Activated naive CD8-positive, alpha-beta T cell (primary cell): ENCODE measurements around the gene GAREM1.
"Not testable (repeated sequence)": the region's sequence is repeated elsewhere in the genome, so short reads cannot be mapped to it uniquely, and the experiment has no call there.

Experiments
- H3K27ac Mint-ChIP-seq: one replicate; pipeline ENCODE4 v1.8.0; 2021; ENCODE audit warnings: mixed read lengths
- H3K27me3 Mint-ChIP-seq: one replicate; pipeline ENCODE4 v1.8.0; 2021; ENCODE audit warnings: mixed read lengths
- H3K36me3 Mint-ChIP-seq: one replicate; pipeline ENCODE4 v1.8.0; 2021; ENCODE audit warnings: mixed read lengths
- H3K4me1 Mint-ChIP-seq: one replicate; pipeline ENCODE4 v1.8.0; 2021; ENCODE audit warnings: low read depth, mixed read lengths
- H3K4me3 Mint-ChIP-seq: one replicate; pipeline ENCODE4 v1.8.0; 2021; ENCODE audit warnings: mild to moderate bottlenecking, mixed read lengths
- H3K9me3 Mint-ChIP-seq: one replicate; pipeline ENCODE4 v1.8.0; 2021; ENCODE audit warnings: low read depth, mixed read lengths

Gene GAREM1

DNA sequence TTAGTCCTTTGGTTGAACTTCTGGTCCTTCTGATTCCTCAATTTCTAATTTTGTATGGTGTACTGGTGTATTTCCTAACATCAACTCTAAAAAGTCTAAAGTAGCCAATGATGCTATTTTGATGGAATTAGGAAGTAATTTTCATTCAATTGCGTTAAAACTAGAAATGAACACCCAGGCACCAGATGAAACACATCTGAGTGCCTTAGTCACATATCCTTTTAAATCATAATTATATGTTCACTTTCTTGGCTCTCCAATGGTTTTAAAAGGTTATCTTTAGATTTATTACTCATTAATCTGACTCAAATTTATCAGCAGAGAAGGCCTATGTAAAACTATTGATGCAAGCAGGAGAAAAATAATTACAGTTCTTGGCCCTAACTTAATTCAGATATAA, 119.7 kb downstream of the GAREM1 start:
- Mint-ChIP-seq H3K4me1 (no peaks in the 10 kb centered on the region), H3K4me3 (no peak overlapping the region), H3K9me3 (no peaks in the 10 kb centered on the region), H3K27ac (no peak overlapping the region), H3K36me3 (no peaks in the 10 kb centered on the region), H3K27me3 (peaks cover 1% of the 10 kb centered on the region)

DNA sequence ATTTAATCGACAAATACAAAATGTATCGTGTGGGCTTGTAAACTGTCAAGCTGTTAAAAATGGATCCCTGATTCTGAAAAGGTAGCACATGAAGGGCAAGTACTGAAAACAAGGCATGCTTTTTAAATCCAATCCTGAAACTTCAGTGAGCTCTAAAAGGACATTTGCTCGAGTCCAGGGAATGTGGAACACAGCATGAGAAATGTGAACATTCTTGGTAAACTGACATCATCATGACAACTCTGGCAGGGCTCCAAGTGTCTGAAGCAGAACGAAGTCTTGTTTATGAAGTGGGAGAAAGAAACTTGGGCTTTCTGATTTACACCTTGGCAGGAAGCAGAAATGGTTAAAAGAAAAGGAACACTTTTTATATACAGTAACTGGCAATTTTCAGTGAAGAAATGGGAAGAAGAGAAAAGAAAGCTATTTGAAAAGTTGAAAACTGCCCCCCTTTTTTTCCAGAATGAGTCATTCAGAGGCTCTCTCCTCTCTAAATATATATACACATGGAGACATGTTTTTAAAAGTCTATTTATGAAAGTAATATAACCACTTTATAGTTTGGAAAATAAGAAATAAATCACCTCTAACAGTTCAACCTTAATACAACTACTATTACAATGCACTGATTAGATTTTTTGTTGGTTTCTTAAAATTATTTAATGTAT, 120.8 kb downstream of the GAREM1 start:
- Mint-ChIP-seq H3K36me3 (no peaks in the 10 kb centered on the region), H3K4me3 (no peak overlapping the region), H3K27ac (no peak overlapping the region), H3K9me3 (no peaks in the 10 kb centered on the region), H3K27me3 (peaks cover 3% of the 10 kb centered on the region), H3K4me1 (no peaks in the 10 kb centered on the region)

DNA sequence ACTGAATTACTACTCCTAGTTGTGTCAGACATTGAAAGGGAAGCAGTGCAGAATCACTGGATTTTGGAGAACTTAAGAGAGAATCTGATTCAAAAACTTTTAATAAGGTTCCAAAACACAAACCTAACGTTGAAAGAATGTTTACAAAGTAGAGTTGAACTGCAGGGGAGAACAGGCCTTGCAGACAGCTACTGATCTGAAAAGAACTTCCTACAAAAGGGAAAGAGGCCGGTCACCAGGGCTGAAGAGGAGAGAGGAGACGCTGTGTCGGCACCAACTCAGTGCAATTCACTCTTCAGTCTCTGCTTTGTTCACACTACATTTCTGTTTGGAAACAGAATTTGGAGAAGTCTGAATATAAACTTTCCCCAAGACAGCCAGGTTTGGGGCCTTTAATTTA, 124.0 kb downstream of the GAREM1 start:
- Mint-ChIP-seq H3K27ac (no peak overlapping the region), H3K4me1 (no peaks in the 10 kb centered on the region), H3K36me3 (no peaks in the 10 kb centered on the region), H3K9me3 (no peaks in the 10 kb centered on the region), H3K4me3 (no peak overlapping the region), H3K27me3 (peaks cover 3% of the 10 kb centered on the region)

DNA sequence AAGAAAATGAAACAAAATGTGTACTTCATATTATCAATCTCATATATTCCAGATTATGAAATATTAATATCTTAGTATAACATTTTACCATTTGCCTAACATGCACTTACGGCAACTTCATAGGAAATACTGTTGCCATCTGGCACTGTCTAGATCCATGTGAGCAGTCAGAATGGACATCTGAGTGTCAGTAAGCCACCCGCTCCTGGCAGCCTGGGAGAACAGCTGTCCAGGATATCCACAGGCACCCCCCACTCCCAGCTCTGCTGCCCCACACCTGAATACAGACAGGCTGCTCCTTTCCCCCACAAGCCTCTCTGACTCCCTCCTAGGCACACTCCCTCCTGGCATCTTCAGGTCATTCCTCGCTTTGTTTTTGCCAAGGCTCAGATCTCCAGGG, 127.0 kb downstream of the GAREM1 start:
- Mint-ChIP-seq H3K27ac (no peak overlapping the region), H3K4me1 (no peaks in the 10 kb centered on the region), H3K9me3 (no peaks in the 10 kb centered on the region), H3K4me3 (no peak overlapping the region), H3K27me3 (peaks cover 8% of the 10 kb centered on the region), H3K36me3 (no peaks in the 10 kb centered on the region)

DNA sequence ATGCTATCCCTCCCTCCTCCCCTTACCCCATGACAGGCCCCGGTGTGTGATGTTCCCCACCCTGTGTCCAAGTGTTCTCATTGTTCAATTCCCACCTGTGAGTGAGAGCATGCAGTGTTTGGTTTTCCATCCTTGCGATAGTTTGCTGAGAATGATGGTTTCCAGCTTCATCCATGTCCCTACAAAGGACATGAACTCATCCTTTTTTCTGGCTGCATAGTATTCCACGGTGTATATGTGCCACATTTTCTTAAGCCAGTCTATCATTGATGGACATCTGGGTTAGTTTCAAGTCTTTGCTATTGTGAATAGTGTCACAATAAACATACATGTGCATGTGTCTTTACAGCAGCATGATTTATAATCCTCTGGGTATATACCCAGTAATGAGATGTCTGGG, 129.6 kb downstream of the GAREM1 start:
- not testable (repeated sequence) for H3K9me3 Mint-ChIP-seq, H3K27ac Mint-ChIP-seq, H3K36me3 Mint-ChIP-seq, H3K27me3 Mint-ChIP-seq, H3K4me1 Mint-ChIP-seq, H3K4me3 Mint-ChIP-seq

DNA sequence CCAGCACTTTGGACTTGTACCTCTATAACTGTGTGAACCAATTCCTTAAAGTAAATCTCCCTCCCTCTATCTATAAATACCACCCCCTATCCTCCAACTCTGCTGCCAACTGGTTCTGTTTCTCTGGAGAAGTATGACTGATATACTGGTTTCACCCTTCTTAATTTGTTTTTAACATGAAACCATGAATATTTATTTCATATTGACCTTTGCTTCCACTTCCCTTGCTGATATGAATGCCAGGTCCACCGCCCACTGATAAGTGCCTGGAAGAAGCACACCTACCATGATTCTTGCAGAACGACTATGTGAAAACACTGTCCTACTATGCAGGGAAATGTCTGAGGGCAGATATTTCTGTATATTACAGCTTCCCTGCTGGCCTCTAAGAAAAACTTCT, 131.6 kb downstream of the GAREM1 start:
- peaks cover 5% of the 10 kb centered on the region for H3K27me3 Mint-ChIP-seq
- no peak overlapping the region for H3K4me3 Mint-ChIP-seq
- no peaks in the 10 kb centered on the region for H3K36me3 Mint-ChIP-seq

DNA sequence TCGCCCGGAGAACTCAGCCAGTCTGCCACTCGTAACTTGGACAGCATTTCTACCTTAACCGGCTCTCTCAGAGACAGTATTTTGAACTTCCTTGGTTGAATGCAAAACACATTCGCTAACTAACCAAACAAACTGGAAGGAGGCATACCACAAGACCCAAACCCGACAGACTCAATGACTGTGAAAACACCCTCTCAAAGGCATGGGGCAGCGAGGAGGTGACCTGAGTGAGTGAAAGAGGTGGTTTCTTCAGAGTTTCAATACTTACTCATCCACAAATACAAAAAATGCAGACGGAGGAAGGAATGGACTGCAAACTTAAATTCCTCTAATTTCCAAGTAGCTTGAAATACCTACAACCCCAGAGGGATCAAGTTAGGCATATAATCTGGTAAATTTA, 132.9 kb downstream of the GAREM1 start:
- Mint-ChIP-seq H3K27me3 (peaks cover 5% of the 10 kb centered on the region), H3K4me3 (no peak overlapping the region), H3K4me1 (no peaks in the 10 kb centered on the region), H3K9me3 (no peaks in the 10 kb centered on the region), H3K36me3 (no peaks in the 10 kb centered on the region), H3K27ac (no peak overlapping the region)

More for the DNA sequence above, 131.6 kb downstream of the GAREM1 start:
- Mint-ChIP-seq H3K9me3 (no peaks in the 10 kb centered on the region), H3K27ac (no peak overlapping the region), H3K4me1 (no peaks in the 10 kb centered on the region)

DNA sequence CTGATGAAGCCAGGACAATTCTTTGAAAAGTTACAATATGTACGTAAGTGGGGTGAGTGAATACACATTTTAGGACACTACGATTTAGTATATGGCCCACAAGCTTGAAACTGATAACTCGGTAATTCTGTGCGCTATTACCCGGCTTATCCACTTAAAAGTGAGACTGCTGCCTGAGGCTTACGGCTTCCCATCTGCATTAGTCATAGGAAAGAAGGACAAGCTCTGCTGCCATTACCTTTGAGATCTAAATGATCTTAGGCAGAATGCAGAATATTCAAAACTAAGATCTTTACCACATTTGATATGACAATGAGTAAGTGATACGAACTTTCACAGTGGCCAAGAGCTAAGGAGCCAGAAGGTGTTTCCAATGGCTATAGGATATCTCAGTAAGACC, 133.3 kb downstream of the GAREM1 start:
- no peak overlapping the region for H3K27ac Mint-ChIP-seq
- H3K4me1 Mint-ChIP-seq: no peaks in the 10 kb centered on the region
- peaks cover 5% of the 10 kb centered on the region for H3K27me3 Mint-ChIP-seq
- H3K4me3 Mint-ChIP-seq: no peak overlapping the region
- H3K36me3 Mint-ChIP-seq: no peaks in the 10 kb centered on the region
- H3K9me3 Mint-ChIP-seq: no peaks in the 10 kb centered on the region

DNA sequence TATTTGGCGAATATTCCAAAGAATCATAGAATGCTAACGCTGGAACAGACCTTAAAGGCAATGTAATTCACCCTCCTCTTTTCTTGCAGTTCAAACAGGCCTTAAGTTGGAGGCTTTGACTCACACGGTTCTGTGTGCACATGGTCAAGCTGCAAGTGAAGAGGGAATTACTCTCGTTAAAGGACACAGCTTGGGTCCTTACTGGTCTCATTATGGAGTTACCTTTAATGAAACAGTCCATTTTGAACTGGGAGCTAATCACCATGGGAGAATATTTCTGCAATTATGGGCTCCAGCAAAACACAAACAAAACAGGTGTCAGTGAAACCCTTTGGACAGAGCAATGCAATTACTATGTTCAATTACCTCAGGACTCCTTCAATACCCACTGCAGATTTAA, 135.5 kb downstream of the GAREM1 start:
- no peaks in the 10 kb centered on the region for H3K4me1 Mint-ChIP-seq
- no peak overlapping the region for H3K27ac Mint-ChIP-seq
- no peaks in the 10 kb centered on the region for H3K36me3 Mint-ChIP-seq
- peaks cover 1% of the 10 kb centered on the region for H3K27me3 Mint-ChIP-seq
- no peaks in the 10 kb centered on the region for H3K9me3 Mint-ChIP-seq
- H3K4me3 Mint-ChIP-seq: no peak overlapping the region

DNA sequence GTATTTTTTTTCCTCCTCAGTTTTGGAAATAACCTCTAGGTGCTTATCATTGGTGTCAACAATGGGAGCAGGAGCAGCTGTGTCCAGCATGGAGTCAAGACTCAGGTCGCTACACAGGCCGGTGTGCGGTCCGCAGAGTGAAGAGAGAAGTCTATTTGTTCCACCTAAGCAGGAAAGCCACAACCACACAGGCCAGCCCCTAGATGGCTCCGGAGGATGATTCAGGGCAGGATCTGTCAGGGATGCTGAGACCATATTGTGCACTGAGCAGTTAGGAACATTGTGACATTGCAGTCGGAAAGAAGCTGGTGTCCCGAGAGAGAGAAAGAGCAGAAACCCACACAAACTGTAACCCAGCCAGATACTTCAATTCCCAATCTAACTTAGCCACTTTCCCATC, 136.9 kb downstream of the GAREM1 start:
- H3K4me1 Mint-ChIP-seq: no peaks in the 10 kb centered on the region
- H3K36me3 Mint-ChIP-seq: no peaks in the 10 kb centered on the region
- H3K9me3 Mint-ChIP-seq: no peaks in the 10 kb centered on the region
- no peak overlapping the region for H3K4me3 Mint-ChIP-seq
- H3K27me3 Mint-ChIP-seq: peaks cover 1% of the 10 kb centered on the region
- H3K27ac Mint-ChIP-seq: no peak overlapping the region

DNA sequence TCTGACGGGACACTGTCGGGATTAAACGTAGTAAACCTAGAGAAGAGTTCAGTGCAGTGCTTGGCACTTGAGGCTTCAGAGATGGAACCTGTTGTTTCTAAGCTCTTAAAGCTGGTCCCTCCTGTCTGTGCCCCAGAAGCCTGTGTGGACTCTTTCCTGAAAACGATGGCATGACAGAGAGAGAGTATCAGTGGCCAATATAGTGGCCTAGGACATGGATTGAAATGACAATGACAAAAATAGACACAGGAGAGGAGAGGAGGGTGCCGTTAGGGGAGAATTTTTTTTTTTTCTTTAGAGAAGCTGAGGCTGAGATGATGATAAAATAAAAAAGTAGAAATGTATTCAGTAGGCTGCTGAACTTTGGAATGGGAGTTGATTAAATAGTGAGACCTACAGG, 138.0 kb downstream of the GAREM1 start:
- no peaks in the 10 kb centered on the region for H3K36me3 Mint-ChIP-seq
- no peaks in the 10 kb centered on the region for H3K4me1 Mint-ChIP-seq

DNA sequence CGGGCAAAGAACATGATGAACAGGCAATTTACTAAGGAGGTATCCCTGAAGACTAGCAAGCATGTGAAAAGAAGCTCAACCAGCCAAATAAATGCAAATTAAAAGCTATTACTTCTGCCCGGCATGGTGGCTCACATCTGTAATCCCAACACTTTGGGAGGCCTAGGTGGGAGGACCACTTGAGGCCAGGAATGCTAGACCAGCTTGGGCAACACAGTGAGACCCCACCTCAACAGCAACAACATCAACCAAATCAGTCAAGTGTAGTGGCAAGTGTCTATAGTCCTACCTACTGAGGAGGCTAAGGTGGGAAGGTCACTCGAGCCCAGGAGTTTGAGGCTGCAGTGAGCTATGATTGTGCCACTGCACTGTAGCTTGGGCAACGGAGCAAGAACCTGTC, 141.7 kb downstream of the GAREM1 start:
- no peaks in the 10 kb centered on the region for H3K36me3 Mint-ChIP-seq
- no peak overlapping the region for H3K27ac Mint-ChIP-seq
- H3K27me3 Mint-ChIP-seq: peaks cover 3% of the 10 kb centered on the region
- no peaks in the 10 kb centered on the region for H3K4me1 Mint-ChIP-seq
- H3K9me3 Mint-ChIP-seq: no peaks in the 10 kb centered on the region
- H3K4me3 Mint-ChIP-seq: no peak overlapping the region

More for the DNA sequence above, 138.0 kb downstream of the GAREM1 start:
- no peak overlapping the region for H3K27ac Mint-ChIP-seq
- peaks cover 1% of the 10 kb centered on the region for H3K27me3 Mint-ChIP-seq
- no peaks in the 10 kb centered on the region for H3K9me3 Mint-ChIP-seq
- no peak overlapping the region for H3K4me3 Mint-ChIP-seq

DNA sequence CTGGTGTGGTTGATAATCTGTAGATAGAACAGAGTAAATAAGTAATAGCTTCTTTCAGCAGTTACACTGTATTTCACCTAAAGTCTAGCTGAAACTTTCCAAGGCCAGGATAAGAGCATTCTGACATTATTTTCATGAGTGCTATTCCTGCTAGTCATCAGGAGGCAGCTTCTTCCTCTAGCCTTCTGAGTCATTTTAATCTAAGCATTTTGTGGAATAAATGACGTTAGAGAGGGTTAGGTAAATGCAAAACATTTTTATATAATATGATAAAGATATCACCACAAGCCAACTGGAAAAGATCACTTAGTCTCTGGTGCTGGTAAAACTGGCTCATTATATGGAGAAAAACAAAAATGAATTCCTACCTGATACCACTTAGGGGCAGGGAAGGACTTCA, 142.3 kb downstream of the GAREM1 start:
- H3K36me3 Mint-ChIP-seq: no peaks in the 10 kb centered on the region
- H3K9me3 Mint-ChIP-seq: no peaks in the 10 kb centered on the region
- H3K4me3 Mint-ChIP-seq: no peak overlapping the region
- H3K27ac Mint-ChIP-seq: no peak overlapping the region
- H3K4me1 Mint-ChIP-seq: no peaks in the 10 kb centered on the region
- H3K27me3 Mint-ChIP-seq: peaks cover 3% of the 10 kb centered on the region

DNA sequence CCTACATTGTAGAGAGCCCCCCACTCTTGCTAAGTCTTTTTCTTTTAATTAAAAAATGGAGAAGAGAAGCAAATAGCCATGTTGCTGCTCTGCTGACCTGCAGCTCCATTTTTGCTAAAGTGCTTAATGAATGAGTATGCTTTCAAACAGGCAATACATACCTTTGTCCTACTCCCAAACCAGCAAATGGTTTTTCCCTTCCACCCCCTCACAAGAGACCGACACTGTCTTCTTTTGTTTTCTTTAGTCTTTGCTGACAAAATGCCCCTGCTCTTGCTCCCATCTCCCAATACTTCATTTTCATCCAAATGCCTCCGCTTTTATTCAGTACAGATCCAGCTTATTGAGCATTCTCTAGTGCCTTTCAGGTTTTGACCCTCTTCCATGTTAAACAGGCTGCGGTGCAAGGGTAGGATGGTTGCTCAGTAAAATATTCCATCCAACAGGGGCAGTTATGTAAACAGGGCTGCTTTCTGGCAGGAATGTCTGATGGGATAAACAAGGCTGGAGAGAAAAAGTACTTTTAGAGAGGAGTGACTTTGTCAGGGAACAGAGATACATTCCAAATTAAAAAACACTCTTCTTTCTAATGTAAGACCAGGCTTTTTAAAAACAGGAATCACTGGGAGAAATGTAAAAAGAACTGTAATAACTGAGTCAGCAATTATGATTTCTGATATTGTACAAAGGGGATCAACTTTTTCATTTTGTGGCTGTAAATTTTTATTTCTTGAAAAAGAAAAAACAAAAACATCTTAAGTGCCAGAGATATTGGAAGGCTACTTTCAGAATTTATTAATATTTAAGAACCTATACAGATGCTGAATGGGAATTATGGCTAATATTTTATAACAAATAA, 144.0 kb downstream of the GAREM1 start:
- H3K27me3 Mint-ChIP-seq: peaks cover 2% of the 10 kb centered on the region
- no peak overlapping the region for H3K27ac Mint-ChIP-seq
- no peaks in the 10 kb centered on the region for H3K36me3 Mint-ChIP-seq
- H3K4me1 Mint-ChIP-seq: no peaks in the 10 kb centered on the region
- no peak overlapping the region for H3K4me3 Mint-ChIP-seq
- H3K9me3 Mint-ChIP-seq: no peaks in the 10 kb centered on the region

DNA sequence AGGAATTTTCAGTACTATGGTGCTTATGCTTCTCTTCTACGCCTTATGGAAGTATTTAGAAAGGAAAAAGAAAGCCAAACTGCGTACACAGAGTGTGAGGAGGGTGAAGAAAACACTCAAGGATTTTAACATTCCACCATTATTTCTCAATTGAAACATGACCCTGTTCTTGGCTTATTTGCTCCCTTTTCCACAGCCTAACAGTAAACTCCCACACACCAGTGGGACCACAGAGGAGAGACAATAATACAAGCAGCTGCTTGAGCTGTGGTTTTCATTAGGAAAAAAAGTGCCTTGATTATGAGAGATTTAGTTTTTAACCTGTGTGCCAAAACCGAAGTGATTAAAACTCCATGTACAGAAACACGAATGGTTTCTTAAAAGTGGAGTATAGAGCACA, 146.5 kb downstream of the GAREM1 start:
- no peaks in the 10 kb centered on the region for H3K36me3 Mint-ChIP-seq
- no peaks in the 10 kb centered on the region for H3K4me1 Mint-ChIP-seq
- H3K27me3 Mint-ChIP-seq: peaks cover 6% of the 10 kb centered on the region
- no peaks in the 10 kb centered on the region for H3K9me3 Mint-ChIP-seq
- no peak overlapping the region for H3K27ac Mint-ChIP-seq
- no peak overlapping the region for H3K4me3 Mint-ChIP-seq

DNA sequence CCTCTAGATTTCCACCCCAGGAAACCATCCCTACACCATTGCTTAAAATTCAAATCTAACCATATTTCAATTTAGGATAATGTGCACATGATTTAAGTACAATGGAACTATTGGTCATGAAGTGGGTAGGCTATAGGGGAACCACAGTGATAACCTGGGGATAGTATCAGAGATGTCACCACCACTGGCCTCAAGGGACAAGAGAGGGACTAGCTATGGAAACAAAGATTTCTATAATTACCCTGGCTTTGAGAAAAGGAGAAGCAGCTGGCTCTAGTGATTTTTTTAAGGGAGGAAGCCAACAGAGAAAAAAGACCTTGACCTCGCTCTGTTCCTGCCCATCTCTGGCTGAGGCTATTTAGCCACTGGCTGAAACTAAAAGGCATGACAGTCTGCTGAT, 148.9 kb downstream of the GAREM1 start:
- H3K36me3 Mint-ChIP-seq: no peaks in the 10 kb centered on the region
- no peak overlapping the region for H3K27ac Mint-ChIP-seq
- no peaks in the 10 kb centered on the region for H3K9me3 Mint-ChIP-seq
- no peaks in the 10 kb centered on the region for H3K4me1 Mint-ChIP-seq
- H3K4me3 Mint-ChIP-seq: no peak overlapping the region
- peaks cover 4% of the 10 kb centered on the region for H3K27me3 Mint-ChIP-seq
